Left ventricle myocardium inferior (tissue), 1 donor: ENCODE measurements around the gene GRIA1. TPM values are rescaled to one million over a fixed set of nuclear protein-coding genes. Genes with fewer than 3 reads are reported as not detected.

ENCODE experiments used
- DNase-seq: peaks from one replicate; pipeline ENCODE4 v3.0.0-alpha.2; 2020
- H3K27ac ChIP-seq: fragments of 200-600 bp; replicated peaks from 2 replicates; pipeline ENCODE4 v1.8.0; 2021
- H3K27me3 ChIP-seq: fragments of 200-600 bp; 2 replicates; pipeline ENCODE4 v1.8.0; 2021; ENCODE audit warnings: low read depth
- H3K36me3 ChIP-seq: fragments of 200-600 bp; 2 replicates; pipeline ENCODE4 v1.8.0; 2021
- H3K4me1 ChIP-seq: fragments of 200-600 bp; 2 replicates; pipeline ENCODE4 v1.8.0; 2021
- H3K4me3 ChIP-seq: fragments of 200-600 bp; 2 replicates; pipeline ENCODE4 v1.8.0; 2021; ENCODE audit warnings: mild to moderate bottlenecking, moderate library complexity
- H3K9me3 ChIP-seq: fragments of 200-600 bp; replicated peaks from 2 replicates; pipeline ENCODE4 v1.8.0; 2021
- intact Hi-C: fragments of 100-400 bp; cut with micrococcal nuclease; formaldehyde crosslinking; loops from one replicate; pipeline ENCODE4 v1.11.0; 2022
- total RNA-seq: library from RNA; stranded (reverse); fragmentation: NEBNext Ultra II Directional; extraction: Animal tissue kit (Norgen Biotek cat#: 25700); gene quantifications from one replicate; pipeline ENCODE4 v1.2.1, GENCODE V29; 2021
- TF ChIP-seq, protein P1 (sequence below): fragments of 200-600 bp; IDR thresholded peaks from 2 replicates; pipeline ENCODE4 v1.8.0; 2021; ENCODE audit warnings: antibody characterized with exemption, mild to moderate bottlenecking, borderline replicate concordance
- donor health status: DM: no; HTN: yes; CAD: no; lungs with severe emphysema.

The GRIA1 gene
- total RNA-seq, 1 donor from 2014 or later, result 0.14 TPM

- no peak overlapping the region for H3K27ac ChIP-seq
- H3K36me3 ChIP-seq, result no peaks in the 10 kb centered on the region
- no peak for DNase-seq
- H3K9me3 ChIP-seq, result no peaks in the 10 kb centered on the region
- TF ChIP-seq, protein P1, sequence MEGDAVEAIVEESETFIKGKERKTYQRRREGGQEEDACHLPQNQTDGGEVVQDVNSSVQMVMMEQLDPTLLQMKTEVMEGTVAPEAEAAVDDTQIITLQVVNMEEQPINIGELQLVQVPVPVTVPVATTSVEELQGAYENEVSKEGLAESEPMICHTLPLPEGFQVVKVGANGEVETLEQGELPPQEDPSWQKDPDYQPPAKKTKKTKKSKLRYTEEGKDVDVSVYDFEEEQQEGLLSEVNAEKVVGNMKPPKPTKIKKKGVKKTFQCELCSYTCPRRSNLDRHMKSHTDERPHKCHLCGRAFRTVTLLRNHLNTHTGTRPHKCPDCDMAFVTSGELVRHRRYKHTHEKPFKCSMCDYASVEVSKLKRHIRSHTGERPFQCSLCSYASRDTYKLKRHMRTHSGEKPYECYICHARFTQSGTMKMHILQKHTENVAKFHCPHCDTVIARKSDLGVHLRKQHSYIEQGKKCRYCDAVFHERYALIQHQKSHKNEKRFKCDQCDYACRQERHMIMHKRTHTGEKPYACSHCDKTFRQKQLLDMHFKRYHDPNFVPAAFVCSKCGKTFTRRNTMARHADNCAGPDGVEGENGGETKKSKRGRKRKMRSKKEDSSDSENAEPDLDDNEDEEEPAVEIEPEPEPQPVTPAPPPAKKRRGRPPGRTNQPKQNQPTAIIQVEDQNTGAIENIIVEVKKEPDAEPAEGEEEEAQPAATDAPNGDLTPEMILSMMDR, result no peak
- intact Hi-C loops, result no loop called here
- peaks cover 10% of the 10 kb centered on the region for H3K27me3 ChIP-seq
- no peaks in the 10 kb centered on the region for H3K4me1 ChIP-seq
- no peak overlapping the region for H3K4me3 ChIP-seq
These were observed 284.2 kb downstream of the GRIA1 start for GRCh38 chr5:153774686-153775085.

DNA sequence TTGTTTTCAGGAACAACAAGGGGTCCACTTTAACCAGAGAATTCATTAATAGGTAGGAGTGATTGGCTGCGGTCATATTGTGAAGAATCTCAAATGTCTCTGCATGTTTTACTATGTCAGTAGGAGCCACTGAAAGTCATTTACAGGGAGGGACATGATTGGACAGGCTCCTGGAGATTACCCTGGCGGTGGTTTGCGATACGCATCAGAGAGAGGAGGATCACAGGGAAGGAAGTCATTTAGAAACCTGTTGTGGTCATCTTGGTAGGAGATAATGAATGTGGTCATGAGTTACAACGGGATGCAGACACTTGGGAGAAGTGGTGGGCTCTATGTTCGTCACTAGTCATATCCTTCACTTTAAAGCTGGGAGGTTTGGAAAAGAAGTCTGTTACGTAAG, 285.5 kb downstream of the GRIA1 start:
- no peaks in the 10 kb centered on the region for H3K36me3 ChIP-seq
- no peak overlapping the region for H3K4me3 ChIP-seq
- H3K27ac ChIP-seq, result no peak overlapping the region
- no peaks in the 10 kb centered on the region for H3K4me1 ChIP-seq
- TF ChIP-seq, protein P1, result no peak
- DNase-seq, result no peak
- H3K9me3 ChIP-seq, result no peaks in the 10 kb centered on the region
- intact Hi-C loops, result no loop called here
- peaks cover 9% of the 10 kb centered on the region for H3K27me3 ChIP-seq

DNA sequence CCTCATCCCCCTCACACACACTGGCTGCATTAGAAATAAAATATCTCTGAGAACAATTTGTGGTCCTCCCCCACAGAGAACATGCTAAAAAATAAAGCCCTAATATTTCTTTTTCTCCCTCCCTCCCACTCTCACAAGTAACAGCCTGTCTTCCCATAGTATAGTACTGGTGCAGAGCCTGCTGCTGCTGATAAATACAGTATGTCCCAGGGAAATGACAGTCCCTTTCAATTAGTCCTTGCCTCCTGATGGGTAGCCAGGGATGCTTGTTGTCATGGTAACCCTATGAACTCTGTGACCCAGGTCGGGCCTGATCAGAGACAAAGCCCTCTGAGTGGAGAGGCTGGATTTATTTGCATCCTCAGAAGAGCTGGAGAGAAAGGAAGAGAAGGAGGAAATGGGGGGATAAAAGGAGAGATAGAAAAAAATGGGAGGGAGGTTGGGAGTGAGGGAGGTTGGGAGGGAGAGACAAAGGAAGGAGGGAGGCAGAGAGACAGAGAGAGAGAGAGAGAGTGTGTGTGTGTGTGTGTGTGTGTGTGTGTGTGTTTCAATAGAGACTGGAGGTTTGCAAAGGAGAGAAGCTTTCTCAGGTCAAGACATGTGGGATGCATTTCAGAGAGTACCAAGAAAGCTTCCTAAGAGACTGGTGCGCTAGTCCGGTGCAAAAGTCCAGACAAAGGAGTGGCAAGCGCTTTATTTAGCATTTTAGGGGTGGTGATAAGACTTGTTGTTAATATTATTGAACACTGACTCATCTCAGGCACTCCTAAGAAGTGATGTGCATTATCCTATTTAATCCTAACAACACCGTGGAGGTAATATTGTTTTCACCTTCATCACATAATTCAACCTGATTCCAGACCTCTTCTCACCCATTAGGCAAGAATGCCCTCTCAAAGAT, 287.5 kb downstream of the GRIA1 start:
- no peak for DNase-seq
- Histone ChIP-seq H3K27me3 (peaks cover 28% of the 10 kb centered on the region), H3K36me3 (no peaks in the 10 kb centered on the region), H3K4me3 (no peak overlapping the region), H3K4me1 (no peaks in the 10 kb centered on the region), H3K9me3 (no peaks in the 10 kb centered on the region), H3K27ac (no peak overlapping the region)
- TF ChIP-seq, protein P1, result no peak
- intact Hi-C loops, result no loop called here

DNA sequence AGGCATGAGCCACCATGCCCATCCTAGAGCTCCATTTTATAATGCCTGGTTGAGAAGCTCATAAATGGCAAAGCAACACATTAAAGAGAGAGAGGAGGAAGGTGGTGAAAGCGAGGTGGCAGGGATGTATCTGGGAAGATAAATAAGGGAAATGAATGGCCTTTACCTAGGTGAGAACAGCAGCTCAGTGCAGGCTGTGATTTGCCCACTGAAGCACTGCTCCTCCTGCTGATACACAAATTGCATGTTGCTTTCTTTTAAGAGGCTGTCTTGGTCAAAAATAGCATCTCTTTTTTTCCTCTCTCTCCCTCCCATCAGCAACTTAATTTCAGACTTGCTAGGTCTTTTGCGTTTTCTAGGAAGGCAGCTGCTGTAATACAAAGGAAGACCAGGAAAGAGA, 289.4 kb downstream of the GRIA1 start:
- no peak overlapping the region for H3K27ac ChIP-seq
- no peaks in the 10 kb centered on the region for H3K4me1 ChIP-seq
- no peaks in the 10 kb centered on the region for H3K9me3 ChIP-seq
- TF ChIP-seq, protein P1, result no peak
- no peaks in the 10 kb centered on the region for H3K36me3 ChIP-seq
- DNase-seq, result no peak
- no peak overlapping the region for H3K4me3 ChIP-seq
- intact Hi-C loops, result no loop called here
- H3K27me3 ChIP-seq, result peaks cover 43% of the 10 kb centered on the region

- TF ChIP-seq, protein P1, result no peak
- Histone ChIP-seq H3K4me3 (no peak overlapping the region), H3K36me3 (no peaks in the 10 kb centered on the region), H3K4me1 (no peaks in the 10 kb centered on the region), H3K27ac (no peak overlapping the region), H3K27me3 (peaks cover 42% of the 10 kb centered on the region), H3K9me3 (no peaks in the 10 kb centered on the region)
- no peak for DNase-seq
- intact Hi-C loops, result no loop called here
These were observed 290.6 kb downstream of the GRIA1 start for GRCh38 chr5:153780876-153781705.
